GM21786 (cell line): Measurements from ENCODE around the gene SRCIN1.

Experiments used
- ATAC-seq: cut with Tn5 transposase; IDR thresholded peaks from one replicate; pipeline ENCODE4 v1.9.1; 2021; ENCODE audit not compliant: unreplicated experiment

The SRCIN1 gene

GRCh38 chr17:38617967-38618760, 12.4 kb upstream of the SRCIN1 start:
- no peak for ATAC-seq

- no peak for ATAC-seq
Measured at GRCh38 chr17:38617074-38617860, 11.5 kb upstream of the SRCIN1 start.

GRCh38 chr17:38616361-38616760, 10.6 kb upstream of the SRCIN1 start:
- no peak for ATAC-seq

GRCh38 chr17:38613981-38614779, 8.4 kb upstream of the SRCIN1 start:
- no peak for ATAC-seq

GRCh38 chr17:38613525-38613980, 7.8 kb upstream of the SRCIN1 start:
- no peak for ATAC-seq

- ATAC-seq = no peak
Measured at GRCh38 chr17:38611872-38612376, 6.2 kb upstream of the SRCIN1 start.

- ATAC-seq = no peak
Measured at GRCh38 chr17:38611070-38611786, 5.5 kb upstream of the SRCIN1 start.

GRCh38 chr17:38609280-38610031, 3.7 kb upstream of the SRCIN1 start:
- no peak for ATAC-seq

- ATAC-seq = no peak
Measured at GRCh38 chr17:38608648-38609047, 2.9 kb upstream of the SRCIN1 start.

GRCh38 chr17:38606646-38607611, 1.2 kb upstream of the SRCIN1 start:
- no peak for ATAC-seq

GRCh38 chr17:38605411-38605840, 326 bp downstream of the SRCIN1 start:
- ATAC-seq = no peak

GRCh38 chr17:38604479-38605403, 1.0 kb downstream of the SRCIN1 start:
- no peak for ATAC-seq

- ATAC-seq = no peak
Measured at GRCh38 chr17:38603786-38604478, 1.8 kb downstream of the SRCIN1 start.

GRCh38 chr17:38602956-38603785, 2.6 kb downstream of the SRCIN1 start:
- no peak for ATAC-seq

GRCh38 chr17:38602453-38602852, 3.3 kb downstream of the SRCIN1 start:
- ATAC-seq = no peak
